HG03108 (cell line): ENCODE results near the gene SOD3.

ENCODE experiments used
- ATAC-seq: cut with Tn5 transposase; IDR thresholded peaks from one replicate; pipeline ENCODE4 v1.9.1; 2021; ENCODE audit warnings: moderate library complexity; ENCODE audit not compliant: unreplicated experiment

SOD3 gene, protein sequence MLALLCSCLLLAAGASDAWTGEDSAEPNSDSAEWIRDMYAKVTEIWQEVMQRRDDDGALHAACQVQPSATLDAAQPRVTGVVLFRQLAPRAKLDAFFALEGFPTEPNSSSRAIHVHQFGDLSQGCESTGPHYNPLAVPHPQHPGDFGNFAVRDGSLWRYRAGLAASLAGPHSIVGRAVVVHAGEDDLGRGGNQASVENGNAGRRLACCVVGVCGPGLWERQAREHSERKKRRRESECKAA

DNA sequence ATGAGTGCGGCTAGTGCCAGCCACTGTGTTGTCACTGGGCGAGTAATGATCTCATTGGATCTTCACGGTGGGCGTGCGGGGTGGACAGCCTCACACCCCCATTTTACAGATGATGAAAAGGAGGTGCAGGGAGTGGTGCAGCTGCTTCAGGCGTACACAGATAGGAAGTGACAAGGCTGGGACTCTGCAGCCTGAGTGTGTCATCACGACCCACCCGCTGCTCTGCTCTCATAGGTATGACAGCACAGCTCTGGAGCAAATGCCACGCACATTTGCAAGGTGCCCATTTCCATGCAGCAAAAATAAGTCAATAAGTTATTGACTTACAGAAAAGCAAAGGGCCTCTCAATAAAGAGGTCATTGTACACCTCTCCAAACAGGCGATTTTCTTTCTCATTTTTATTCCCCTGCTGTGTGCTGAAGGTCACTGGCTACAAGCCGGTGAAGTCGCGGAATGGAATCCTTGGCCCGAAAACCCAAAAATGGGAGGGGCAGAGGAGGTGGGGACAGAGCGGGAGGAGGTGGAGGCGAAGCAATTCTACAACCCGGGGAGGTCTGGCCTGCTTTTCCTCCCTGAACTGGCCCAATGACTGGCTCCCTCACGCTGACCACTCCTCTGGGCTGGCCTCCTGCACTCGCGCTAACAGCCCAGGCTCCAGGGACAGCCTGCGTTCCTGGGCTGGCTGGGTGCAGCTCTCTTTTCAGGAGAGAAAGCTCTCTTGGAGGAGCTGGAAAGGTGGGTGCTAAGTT, at the start of gene SOD3:
TSS of gene SOD3 (plus strand) at position 658 of the 750 bp plus-strand sequence. CDS start 3,949 bp downstream, outside the sequence.
- ATAC-seq: no peak

DNA sequence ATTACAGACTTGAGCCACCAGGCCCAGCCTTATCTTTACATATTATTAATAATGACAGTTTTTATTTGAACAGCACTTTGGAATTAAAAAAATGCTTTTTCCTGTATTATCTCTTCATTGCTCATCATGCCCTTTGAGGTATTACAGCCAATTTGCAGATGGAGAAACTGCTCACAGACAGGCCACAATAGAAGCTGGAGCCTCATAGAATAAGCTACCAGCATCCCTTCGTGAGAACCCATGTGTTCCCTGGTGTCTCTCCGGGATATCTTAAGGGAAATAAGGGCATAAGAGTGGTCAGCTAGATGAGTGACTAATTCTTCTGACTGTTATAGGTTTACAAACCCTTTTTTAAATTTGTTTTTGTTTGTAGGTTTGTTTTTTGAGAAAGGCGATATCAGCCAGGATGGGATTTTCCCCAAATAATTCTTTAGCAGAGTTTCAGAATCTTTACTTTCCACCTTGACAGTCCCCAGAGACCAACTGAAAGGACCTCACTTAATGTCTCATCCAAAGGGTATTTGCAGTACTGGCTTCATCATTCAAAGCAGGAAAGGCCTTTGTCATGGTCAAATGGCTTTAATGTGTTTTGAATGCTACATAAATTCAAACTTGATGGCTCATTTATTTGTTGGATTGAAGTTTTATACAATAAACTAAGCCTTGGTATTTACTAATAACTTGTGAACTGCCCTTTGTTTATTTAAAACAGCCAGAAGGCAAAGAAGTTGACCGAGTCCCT, 48.0 kb upstream of the SOD3 start:
- no peak for ATAC-seq

DNA sequence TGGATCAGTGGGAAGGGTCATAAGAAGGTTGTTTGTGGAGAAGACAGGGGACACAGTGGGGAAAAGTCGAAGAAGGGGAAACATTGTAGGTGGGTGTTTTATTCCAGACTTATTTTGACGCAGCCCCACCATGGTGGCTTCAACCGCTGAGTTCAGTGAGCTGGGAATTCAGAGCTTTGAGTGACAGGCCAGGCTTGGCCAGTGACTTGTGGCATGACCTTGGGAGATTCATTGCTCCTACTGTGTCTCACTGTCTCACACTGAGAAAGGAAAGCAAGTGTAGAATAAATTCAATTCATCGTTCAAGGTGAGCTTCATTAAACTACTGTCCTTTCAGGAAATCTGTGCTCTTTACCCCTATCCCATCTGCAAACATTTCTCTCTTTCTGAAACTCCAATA, 47.4 kb upstream of the SOD3 start:
- ATAC-seq: no peak

DNA sequence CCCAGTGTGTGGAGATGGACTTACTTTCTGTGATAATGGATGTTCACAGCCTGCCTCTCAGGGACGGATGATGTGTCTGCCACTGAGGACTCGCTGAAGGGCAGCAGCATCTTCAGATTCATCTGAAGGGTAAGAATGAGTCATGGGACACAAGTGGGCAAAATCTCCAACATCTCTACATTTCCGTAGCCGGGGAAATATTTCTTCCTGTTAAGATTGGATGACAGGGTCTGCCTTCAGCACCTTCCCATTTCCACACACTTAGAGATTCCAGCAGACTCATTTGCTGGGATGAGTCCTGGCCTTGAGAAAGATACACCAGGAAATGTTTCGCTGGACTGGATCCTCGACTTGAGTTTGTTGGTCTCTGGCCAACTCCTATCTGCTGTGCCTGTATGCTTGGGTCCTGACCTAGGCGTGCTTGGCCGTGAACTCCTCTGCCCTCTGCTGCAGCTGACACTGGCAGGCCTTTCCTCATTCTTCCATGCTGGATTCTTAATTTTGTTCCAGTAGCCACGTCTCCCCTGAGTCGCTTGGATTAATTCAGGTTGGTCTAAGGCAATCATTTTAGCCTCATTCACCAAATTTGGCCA, 46.5 kb upstream of the SOD3 start:
- ATAC-seq: no peak

DNA sequence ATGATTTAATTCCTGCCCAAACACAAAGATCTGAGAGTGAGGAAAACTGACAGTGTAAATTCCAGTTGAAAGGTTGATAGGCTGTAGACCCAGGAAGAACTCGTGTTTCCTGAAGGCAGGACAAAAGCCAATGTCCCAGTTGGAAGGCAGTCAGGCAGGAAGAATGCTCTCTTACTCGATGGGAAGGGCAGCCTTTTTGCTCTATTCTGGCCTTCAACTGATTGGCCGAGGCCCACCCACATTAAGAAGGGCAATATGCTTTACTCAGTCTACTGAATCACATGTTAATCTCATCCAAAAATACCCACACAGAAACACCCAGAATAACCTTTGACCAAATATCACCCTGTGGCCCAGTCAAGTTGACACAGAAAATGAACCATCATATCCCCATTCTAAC, 45.3 kb upstream of the SOD3 start:
- no peak for ATAC-seq

DNA sequence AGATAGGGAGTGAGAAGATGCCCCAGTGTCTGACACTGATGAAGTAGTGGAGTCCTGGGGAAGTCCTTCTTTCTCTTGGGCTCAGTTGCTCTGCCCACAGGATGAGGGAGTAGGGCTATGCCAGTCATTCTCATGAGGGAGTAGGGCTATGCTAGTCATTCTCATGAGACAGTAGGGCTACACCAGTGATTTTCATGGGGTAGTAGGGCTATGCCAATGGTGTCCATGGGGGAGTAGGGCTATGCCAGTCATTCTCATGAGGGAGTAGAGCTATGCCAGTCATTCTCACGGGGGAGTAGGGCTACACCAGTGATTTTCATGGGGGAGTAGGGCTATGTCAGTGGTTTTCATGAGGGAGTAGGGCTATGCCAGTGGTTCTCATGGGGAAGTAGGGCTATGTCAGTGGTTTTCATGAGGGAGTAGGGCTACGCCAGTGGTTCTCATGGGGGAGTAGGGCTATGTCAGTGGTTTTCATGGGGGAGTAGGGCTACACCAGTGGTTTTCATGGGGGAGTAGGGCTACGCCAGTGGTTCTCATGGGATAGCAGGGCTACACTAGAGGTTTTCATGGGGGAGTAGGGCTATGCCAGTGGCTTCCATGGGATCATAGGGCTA, 43.3 kb upstream of the SOD3 start:
- no peak for ATAC-seq

DNA sequence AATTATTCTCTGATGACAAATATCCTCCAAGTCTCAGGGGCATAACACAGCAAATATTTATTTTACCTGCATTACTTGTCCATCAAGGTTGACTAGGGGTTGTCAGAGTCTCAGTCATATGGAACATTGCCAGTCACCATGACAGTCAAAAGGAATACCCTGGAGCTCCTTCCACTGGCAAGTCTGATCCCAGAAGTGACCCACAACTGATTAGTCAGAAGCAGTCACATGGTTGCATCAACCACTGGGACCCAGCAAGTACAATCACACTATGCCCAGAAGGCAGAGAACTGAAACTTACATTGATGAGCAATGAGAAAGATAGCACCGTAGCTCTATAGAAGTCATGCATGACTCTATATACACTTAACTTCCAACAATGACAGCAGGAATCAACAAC, 41.9 kb upstream of the SOD3 start:
- ATAC-seq: no peak

DNA sequence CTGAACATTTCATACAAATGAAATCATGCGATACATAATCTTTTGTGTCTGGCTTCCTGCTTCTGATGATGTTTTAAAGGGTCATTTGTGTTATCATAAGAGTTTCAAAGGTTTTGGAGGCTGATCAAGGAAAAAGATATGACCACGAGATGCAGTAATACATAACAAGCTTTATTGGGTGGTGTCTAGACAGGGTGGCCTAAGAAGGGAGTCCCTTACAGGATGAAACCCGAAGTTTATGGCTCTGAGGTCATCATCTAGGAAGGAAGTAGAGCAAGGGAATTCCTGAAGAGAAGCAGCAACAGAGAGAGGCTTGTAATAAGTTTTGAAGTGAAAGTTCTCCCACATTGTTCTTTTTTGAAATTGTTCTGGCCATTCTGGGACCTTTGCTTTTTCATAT, 40.8 kb upstream of the SOD3 start:
- no peak for ATAC-seq

DNA sequence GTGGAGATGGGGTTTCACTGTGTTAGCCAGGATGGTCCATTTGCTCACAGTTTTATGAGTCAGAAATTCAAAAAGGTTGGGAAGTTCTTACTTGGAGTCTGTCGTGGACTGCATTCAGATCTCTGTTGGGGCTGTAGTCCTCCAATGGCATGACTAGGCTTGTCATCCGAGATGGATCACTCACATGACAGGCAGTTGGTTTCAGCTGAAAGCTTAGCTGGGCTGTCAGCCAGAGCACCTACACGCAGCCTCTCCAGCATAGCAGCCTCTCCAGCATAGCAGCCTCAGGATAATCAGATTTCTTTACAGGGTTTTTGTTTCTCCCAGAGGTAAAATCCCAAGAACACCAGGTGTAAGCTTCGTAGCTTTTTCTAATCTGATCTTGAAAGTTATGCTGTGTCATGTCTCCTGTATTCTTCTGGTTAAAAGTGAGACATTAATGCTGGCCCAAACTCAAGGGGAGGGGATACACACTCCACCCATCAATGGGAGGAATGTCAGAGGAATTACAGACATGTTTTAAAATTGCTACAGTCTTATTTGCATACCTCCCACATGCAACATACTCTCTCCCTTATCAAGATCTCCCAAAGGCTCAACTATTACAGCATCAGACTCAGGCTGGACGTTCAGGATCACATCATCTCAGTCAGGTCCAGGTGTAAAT, 31.6 kb upstream of the SOD3 start:
- no peak for ATAC-seq

DNA sequence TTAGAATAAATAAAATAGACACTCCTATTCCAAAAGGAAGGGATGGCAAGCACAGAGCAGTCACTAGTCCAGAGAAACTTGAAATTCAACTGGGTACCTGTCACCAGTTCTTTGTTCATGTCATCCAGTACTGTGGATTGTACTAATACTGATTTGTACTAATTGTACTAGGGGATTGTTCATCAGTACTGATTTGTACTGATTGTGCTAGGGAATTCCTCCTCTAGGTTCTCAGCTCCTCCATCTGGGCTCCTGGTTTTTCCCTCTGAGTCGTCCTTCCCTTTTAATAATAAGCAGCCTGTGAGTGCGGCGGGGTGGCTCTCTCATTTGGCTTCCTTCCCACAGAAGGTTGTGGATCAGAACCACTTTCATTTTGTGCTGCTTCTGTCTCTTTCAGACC, 31.0 kb upstream of the SOD3 start:
- ATAC-seq: no peak

DNA sequence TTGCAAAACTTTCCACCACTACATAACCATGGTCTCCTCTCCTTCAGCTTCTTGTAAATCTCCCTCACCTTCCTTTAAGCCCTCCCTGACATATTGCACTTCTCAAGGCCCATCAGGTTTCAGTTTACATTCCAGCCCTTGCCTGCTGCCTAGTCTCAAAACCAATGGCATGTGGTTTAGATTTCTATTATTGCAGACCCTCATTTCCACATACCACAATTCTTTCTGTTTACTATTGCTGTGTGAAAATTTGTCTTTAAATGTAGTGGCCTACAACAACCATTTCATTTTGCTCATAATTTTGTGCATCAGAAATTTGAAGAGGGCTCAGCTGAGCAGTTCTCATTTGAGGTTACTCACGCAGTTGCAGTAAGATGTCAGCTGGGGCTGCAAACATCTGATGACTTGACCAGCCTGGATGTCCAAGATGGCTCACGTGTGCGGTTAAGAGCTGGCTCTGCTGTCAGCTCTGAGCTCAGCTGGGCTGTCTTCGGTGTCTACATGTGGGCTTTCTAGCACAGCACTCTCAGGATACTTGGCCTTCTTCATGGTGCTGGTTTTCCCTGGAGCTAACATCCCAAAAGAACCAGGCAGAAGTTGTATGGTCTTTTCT, 29.9 kb upstream of the SOD3 start:
- no peak for ATAC-seq

DNA sequence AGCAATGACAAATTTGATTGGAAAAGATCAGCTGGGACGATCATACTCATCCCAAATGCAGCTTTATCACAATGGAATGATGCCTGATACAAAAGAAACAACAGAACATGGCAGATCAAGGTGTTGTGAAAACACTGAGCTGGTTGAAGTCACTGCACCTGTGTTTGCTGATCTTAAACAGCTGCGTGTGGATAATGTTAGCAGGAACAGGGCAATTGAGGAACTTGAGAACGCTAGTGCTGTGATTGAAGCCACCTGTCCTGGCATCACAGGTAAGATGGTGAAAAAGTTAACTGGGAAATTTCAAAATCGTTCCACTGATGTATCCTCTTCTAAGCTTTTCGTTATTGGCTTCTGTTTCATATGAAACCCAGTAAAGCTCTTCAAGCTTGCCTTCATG, 27.4 kb upstream of the SOD3 start:
- ATAC-seq: no peak

DNA sequence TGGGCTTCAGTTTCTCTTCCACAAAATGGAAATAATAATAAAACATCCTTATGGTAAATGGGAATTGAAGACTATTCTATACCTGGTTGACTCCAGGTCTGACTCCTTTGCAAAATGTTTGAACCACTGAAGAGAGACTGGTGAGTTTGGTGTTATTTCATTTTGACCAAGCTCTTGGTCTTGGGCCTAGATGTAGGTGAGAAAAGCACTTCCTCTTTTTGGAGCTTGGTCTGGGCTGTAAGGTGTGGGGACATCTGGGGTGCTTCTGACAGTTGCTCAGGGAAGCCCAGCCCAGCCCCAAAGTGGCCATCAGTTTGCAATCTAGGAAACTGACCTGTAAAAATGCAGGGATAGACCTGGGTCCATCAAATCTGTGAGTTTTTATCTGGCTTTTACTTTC, 26.8 kb upstream of the SOD3 start:
- ATAC-seq: peak; percentile 82

DNA sequence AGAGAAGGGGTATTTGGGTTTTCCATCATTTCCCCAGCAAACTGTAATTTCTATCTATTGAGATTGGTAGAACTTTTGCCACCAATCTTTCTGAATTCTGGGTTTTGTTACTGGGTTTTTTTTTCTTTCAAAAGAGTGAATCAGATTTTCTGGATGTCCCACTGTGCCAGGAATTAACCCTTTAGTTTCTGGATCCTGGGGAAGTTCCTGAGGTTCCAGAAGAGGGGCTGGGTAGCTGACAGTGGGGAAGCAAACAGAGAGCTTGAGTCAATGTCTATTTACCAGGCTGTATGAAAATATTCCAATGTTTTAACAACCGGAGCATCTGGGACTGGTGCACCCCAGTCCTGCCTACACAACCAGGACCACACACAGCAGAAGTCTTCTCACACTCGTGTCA, 25.8 kb upstream of the SOD3 start:
- no peak for ATAC-seq

DNA sequence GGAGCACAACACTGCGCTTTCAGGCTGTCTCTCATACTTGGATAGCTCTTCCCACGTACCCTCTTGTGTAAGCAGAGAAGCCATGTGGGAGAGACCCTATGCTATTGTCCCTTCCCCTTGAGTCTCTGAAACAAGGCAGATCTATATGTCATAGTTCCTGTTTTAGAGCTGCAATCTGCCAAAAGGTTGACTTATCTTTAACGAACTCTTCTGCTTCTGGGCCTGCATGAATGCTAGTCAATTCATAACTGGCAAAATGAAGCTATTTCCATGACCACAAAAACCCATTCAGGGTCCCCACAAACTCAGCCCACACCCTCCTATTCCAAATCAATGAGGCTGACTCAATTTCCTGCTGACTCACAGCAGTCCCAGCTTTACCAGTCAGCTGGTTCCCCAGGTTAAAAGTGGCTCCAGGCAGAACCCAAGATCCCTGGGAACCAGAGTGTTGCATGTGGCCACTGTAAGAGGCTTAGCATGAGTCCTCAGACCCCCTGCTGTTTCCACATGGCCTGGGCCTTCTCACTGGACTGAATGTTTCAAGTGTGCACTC, 25.3 kb upstream of the SOD3 start:
- ATAC-seq: peak; percentile 67

DNA sequence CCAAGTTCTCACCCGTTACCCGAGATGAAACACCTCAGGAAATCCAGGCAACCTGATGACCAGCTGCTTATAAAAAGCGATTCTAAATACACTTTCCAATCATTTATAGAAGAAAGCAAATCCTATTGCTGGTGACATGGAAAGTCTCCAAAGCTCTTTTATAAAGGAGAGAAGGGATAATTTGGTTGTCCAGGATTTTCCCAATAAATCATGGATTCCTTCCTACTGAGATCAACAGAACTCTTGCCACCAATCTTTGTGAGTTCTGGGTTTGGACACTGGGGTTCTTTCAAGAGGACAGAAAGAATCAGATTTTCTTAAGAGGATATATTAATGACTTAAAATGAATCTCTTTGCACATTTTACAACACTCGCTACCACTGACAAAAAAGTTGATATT, 24.7 kb upstream of the SOD3 start:
- no peak for ATAC-seq

DNA sequence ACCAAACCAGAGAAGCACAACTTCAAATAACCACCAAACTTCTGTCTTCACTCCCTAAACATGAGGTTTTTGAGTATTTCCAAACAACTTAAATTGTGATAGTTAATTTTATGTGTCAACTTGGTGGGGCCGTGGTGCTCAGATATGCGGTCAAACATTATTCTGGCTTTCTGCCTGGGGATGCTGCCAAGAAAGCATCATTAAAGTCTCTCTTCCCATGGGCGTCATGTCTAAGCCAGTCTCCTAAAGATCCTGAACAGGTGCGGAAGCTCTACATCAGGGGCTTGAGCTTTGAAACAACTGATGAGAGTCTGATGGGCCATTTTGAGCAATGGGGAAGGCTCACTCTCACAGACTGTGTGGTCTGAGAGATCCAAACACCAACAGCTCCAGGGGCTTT, 24.1 kb upstream of the SOD3 start:
- ATAC-seq: no peak

DNA sequence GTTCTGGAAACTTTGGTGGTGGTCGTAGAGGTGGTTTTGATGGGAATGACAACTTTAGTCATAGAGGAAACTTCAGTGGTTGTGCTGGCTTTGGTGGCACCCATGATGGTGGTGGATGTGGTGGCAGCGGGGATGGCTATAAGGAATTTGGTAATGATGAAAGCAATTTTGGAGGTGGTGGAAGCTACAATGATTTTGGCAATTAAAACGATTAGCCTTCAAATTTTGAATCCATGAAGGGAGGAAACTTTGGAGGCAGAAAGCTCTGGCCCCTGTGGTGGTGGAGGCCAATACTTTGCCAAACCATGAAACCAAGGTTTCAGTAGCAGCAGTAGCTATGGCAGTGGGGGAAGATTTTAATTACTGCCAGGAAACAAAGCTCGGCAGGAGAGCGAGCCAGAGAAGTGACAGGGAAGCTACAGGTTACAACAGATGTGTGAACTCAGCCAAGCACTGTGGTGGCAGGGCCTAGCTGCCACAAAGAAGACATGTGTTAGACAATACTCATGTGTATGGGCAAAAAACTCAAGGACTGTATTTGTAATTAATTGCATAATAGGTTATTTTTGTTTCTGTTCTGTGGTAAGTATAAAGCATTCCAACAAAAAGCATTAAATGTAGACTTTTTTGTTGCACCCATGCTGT, 23.2 kb upstream of the SOD3 start:
- ATAC-seq: no peak

DNA sequence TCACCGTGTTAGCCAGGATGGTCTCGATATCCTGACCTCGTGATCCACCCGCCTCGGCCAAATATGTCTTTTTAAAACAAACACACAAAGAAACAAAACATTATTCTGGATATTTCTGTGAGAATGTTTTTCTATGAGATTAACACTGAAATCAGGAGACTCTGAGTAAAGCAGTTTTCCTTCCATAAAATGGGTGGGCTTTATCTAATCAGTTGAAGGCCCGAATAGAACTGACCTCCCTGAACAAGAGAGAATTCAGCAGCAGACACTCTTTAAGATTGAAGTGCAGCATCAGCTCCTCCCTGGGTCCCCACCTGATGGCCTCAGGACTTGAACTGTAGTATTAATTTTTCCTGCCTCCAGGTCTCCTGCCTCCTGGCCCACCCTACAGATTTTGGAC, 22.4 kb upstream of the SOD3 start:
- no peak for ATAC-seq

DNA sequence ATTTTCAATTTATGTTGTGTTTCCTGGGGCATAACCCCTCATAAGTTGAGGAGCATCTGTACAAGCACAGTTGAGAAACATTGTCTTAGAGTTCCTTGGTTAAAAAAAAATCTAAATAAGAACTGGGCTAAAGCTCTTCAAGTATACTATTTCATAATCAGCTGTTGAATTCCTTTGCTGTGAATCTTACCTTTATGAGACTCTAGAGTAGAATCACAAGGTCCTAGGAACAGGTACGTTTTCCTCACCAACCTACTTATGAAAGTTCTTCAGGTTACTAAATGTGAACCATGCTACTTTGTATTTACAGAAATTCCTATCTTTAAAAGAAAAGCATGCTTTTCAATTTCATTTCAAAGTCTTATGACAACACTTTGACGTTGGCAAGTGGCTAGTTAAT, 20.9 kb upstream of the SOD3 start:
- no peak for ATAC-seq
